IMR-90 (cell line): ENCODE data around the gene HBZ. TPM values are rescaled to one million over a fixed set of nuclear protein-coding genes. Genes with fewer than 3 reads are reported as not detected.

Source experiments
- ATAC-seq: fragments of 200-7000 bp; cut with Tn5 transposase; 2 replicates; pipeline ENCODE4 v1.9.1; 2020; ENCODE audit warnings: low read depth, mild to moderate bottlenecking, moderate library complexity
- BruUV-seq: library from RNA; stranded (reverse); fragments of 400-500 nt; replicated peaks from 2 replicates; lab custom pipeline; 2021; lab: Mats Ljungman, UMichigan
- CTCF ChIA-PET: fragments of 300-600 bp; formaldehyde crosslinking; extraction: SDS; loops from one replicate; lab custom pipeline; 2021; ENCODE audit warnings: antibody characterized with exemption; lab: Yijun Ruan, JAX
- POLR2A ChIA-PET: fragments of 300-600 bp; sonication (Branson Sonifier 250); formaldehyde crosslinking; loops from one replicate; lab custom pipeline; 2022; ENCODE audit warnings: antibody characterized with exemption; ENCODE audit not compliant: unreplicated experiment; lab: Charles Lee
- DNase-seq: peaks from one replicate; pipeline ENCODE4 v3.0.0; 2013
- H2AFZ ChIP-seq: replicated peaks from 2 replicates; pipeline ENCODE3; 2013; ENCODE audit warnings: low read length, mild to moderate bottlenecking; ENCODE audit not compliant: poor library complexity
- H2AK5ac ChIP-seq: 2 replicates; pipeline ENCODE4 v1.6.1; 2013; ENCODE audit warnings: low read depth, low read length, inconsistent platforms
- H2AK9ac ChIP-seq: replicated peaks from 2 replicates; pipeline ENCODE3; 2013; ENCODE audit warnings: mild to moderate bottlenecking, low read depth, low read length, moderate library complexity; ENCODE audit not compliant: poor library complexity
- H2BK120ac ChIP-seq: 2 replicates; pipeline ENCODE4 v1.6.1; 2013; ENCODE audit warnings: low read depth, low read length, inconsistent platforms
- H2BK15ac ChIP-seq: 3 replicates; pipeline ENCODE4 v1.6.1; 2013; ENCODE audit warnings: low read depth, low read length, inconsistent platforms
- H2BK20ac ChIP-seq: 2 replicates; pipeline ENCODE4 v1.6.1; 2013; ENCODE audit warnings: low read depth, mild to moderate bottlenecking, inconsistent platforms, low read length, moderate library complexity
- H2BK5ac ChIP-seq: 2 replicates; pipeline ENCODE4 v1.6.1; 2013; ENCODE audit warnings: mild to moderate bottlenecking, low read depth, low read length, inconsistent platforms; ENCODE audit not compliant: poor library complexity, severe bottlenecking
- H3K14ac ChIP-seq: replicated peaks from 2 replicates; pipeline ENCODE4 v1.6.1; 2013; ENCODE audit warnings: low read depth, low read length, inconsistent platforms
- H3K18ac ChIP-seq: 2 replicates; pipeline ENCODE4 v1.6.1; 2013; ENCODE audit warnings: low read depth, low read length, control low read depth
- H3K23ac ChIP-seq: 2 replicates; pipeline ENCODE4 v1.6.1; 2013; ENCODE audit warnings: low read depth, low read length, inconsistent platforms
- H3K27ac ChIP-seq: 2 replicates; pipeline ENCODE4 v1.5.1; 2013; ENCODE audit warnings: mild to moderate bottlenecking, control low read depth, low read length; ENCODE audit not compliant: insufficient read depth
- H3K27me3 ChIP-seq: 2 replicates; pipeline ENCODE4 v1.6.1; 2013; ENCODE audit warnings: low read length; ENCODE audit not compliant: control insufficient read depth, insufficient read depth
- H3K36me3 ChIP-seq: 2 replicates; pipeline ENCODE4 v1.6.1; 2013; ENCODE audit warnings: low read length, mixed read lengths; ENCODE audit not compliant: control insufficient read depth, insufficient read depth
- H3K4ac ChIP-seq: 2 replicates; pipeline ENCODE4 v1.6.1; 2013; ENCODE audit warnings: low read depth, low read length, inconsistent platforms
- H3K4me1 ChIP-seq: 2 replicates; pipeline ENCODE4 v1.6.1; 2013; ENCODE audit warnings: low read length, mixed read lengths; ENCODE audit not compliant: control insufficient read depth, insufficient read depth
- H3K4me2 ChIP-seq: 2 replicates; pipeline ENCODE4 v1.6.1; 2013; ENCODE audit warnings: low read depth, mild to moderate bottlenecking, control low read depth, low read length, moderate library complexity
- H3K4me3 ChIP-seq: 2 replicates; pipeline ENCODE4 v1.5.1; 2013; ENCODE audit warnings: low read depth, mild to moderate bottlenecking, control low read depth, low read length, moderate library complexity; ENCODE audit not compliant: insufficient read depth
- H3K56ac ChIP-seq: 2 replicates; pipeline ENCODE4 v1.6.1; 2013; ENCODE audit warnings: low read length, inconsistent platforms; ENCODE audit not compliant: insufficient read depth; ENCODE audit errors: extremely low read depth
- H3K79me1 ChIP-seq, 2 experiments: 2 replicates each; pipeline ENCODE4 v1.6.1; 2013; ENCODE audit warnings: low read length in 2 of 2, inconsistent platforms in 1 of 2, low read depth in 1 of 2
- H3K9ac ChIP-seq: 2 replicates; pipeline ENCODE4 v1.6.1; 2013; ENCODE audit warnings: low read depth, low read length, control low read depth
- H3K9me1 ChIP-seq: 2 replicates; pipeline ENCODE4 v1.6.1; 2013; ENCODE audit warnings: low read length, inconsistent platforms; ENCODE audit not compliant: insufficient read depth
- H3K9me3 ChIP-seq: 2 replicates; pipeline ENCODE4 v1.6.1; 2013; ENCODE audit warnings: low read length; ENCODE audit not compliant: control insufficient read depth, insufficient read depth
- H4K20me1 ChIP-seq: 2 replicates; pipeline ENCODE4 v1.6.1; 2013; ENCODE audit warnings: low read length, inconsistent platforms; ENCODE audit not compliant: insufficient read depth
- H4K5ac ChIP-seq: 2 replicates; pipeline ENCODE4 v1.6.1; 2013; ENCODE audit warnings: mild to moderate bottlenecking, low read depth, low read length, control low read depth
- H4K8ac ChIP-seq, 2 experiments: 2 replicates each; pipeline ENCODE4 v1.6.1; 2013; ENCODE audit warnings: low read depth in 2 of 2, low read length in 2 of 2, control low read depth in 1 of 2, inconsistent platforms in 1 of 2
- H4K91ac ChIP-seq: 2 replicates; pipeline ENCODE4 v1.6.1; 2013; ENCODE audit warnings: low read depth, low read length, inconsistent platforms; ENCODE audit not compliant: insufficient read depth
- BHLHE40 ChIP-seq: fragments of 150-350 bp; IDR thresholded peaks from 2 replicates; pipeline ENCODE4 v1.6.1; 2016; ENCODE audit warnings: mild to moderate bottlenecking, low read depth, low read length
- CEBPB ChIP-seq: IDR thresholded peaks from 2 replicates; pipeline ENCODE4 v1.6.1; 2012; ENCODE audit warnings: low read depth, low read length, improper control_type of control experiment
- CHD1 ChIP-seq: IDR thresholded peaks from 2 replicates; pipeline ENCODE4 v1.6.1; 2012; ENCODE audit warnings: low read depth, low read length, improper control_type of control experiment
- FOS ChIP-seq: fragments of 150-350 bp; IDR thresholded peaks from 2 replicates; pipeline ENCODE4 v1.6.1; 2016; ENCODE audit warnings: low read depth, low read length
- MAFK ChIP-seq: IDR thresholded peaks from 2 replicates; pipeline ENCODE4 v1.6.1; 2012; ENCODE audit warnings: low read depth, low read length, improper control_type of control experiment
- MAZ ChIP-seq: IDR thresholded peaks from 2 replicates; pipeline ENCODE4 v1.6.1; 2012; ENCODE audit warnings: low read depth, mild to moderate bottlenecking, low read length, improper control_type of control experiment, moderate library complexity, borderline replicate concordance
- MXI1 ChIP-seq: IDR thresholded peaks from 2 replicates; pipeline ENCODE4 v1.6.1; 2012; ENCODE audit warnings: low read depth, mild to moderate bottlenecking, low read length, moderate library complexity, borderline replicate concordance
- NFE2L2 ChIP-seq: fragments of 150-350 bp; IDR thresholded peaks from 2 replicates; pipeline ENCODE4 v1.6.1; 2016; ENCODE audit warnings: low read depth, mild to moderate bottlenecking, low read length
- POLR2A ChIP-seq: IDR thresholded peaks from 2 replicates; pipeline ENCODE4 v1.6.1; 2012; ENCODE audit warnings: mild to moderate bottlenecking, low read depth, low read length
- RAD21 ChIP-seq: IDR thresholded peaks from 2 replicates; pipeline ENCODE4 v1.6.1; 2012; ENCODE audit warnings: low read length, improper control_type of control experiment
- RCOR1 ChIP-seq: IDR thresholded peaks from 2 replicates; pipeline ENCODE4 v1.6.1; 2012; ENCODE audit warnings: mild to moderate bottlenecking, low read length, improper control_type of control experiment; ENCODE audit not compliant: insufficient replicate concordance
- RFX5 ChIP-seq: IDR thresholded peaks from 2 replicates; pipeline ENCODE4 v1.8.0; 2012; ENCODE audit warnings: low read depth, mild to moderate bottlenecking, low read length, moderate library complexity
- SMC3 ChIP-seq: fragments of 150-350 bp; IDR thresholded peaks from 2 replicates; pipeline ENCODE4 v1.6.1; 2016; ENCODE audit warnings: low read depth, mild to moderate bottlenecking, antibody characterized with exemption, low read length, moderate library complexity
- WGBS, 2 experiments: methylation state at CpG; one replicate each; pipeline versions ENCODE4 v1.1.5 to v1.1.7; 2013; ENCODE audit warnings: missing lambda C conversion rate in 2 of 2; ENCODE audit not compliant: insufficient read length in 1 of 2; ENCODE audit errors: extremely low coverage in 2 of 2; 5-methylcytosine and 5-hydroxymethylcytosine counted together
- dilution Hi-C: fragments of 300-500 bp; cut with HindIII; formaldehyde crosslinking; loops from one replicate; pipeline ENCODE4 v1.14.3; 2018; ENCODE audit warnings: low sequenced_read_pairs; ENCODE audit not compliant: unreplicated experiment
- in situ Hi-C: fragments of 300-500 bp; cut with MboI; formaldehyde crosslinking; loops from 3 replicates; pipeline ENCODE4 v1.14.3; 2019; ENCODE audit warnings: low sequenced_read_pairs, inconsistent platforms, mixed read lengths
- intact Hi-C: fragments of 100-400 bp; cut with micrococcal nuclease; formaldehyde crosslinking; loops from 2 replicates; pipeline ENCODE4 v1.10.0; 2022
- polyA plus RNA-seq, 3 experiments: library from polyadenylated mRNA; depleted of rRNA; stranded (reverse); fragments of >200 nt; gene quantifications; 2 replicates each; pipeline ENCODE4 v1.2.3, GENCODE V29; 2012; ENCODE audit warnings: low replicate concordance in 1 of 3
- total RNA-seq: library from RNA; depleted of rRNA; stranded (reverse); fragments of >200 nt; gene quantifications from 2 replicates; pipeline ENCODE4 v1.2.3, GENCODE V29; 2012
- TF ChIP-seq, protein P1 (sequence below): fragments of 150-350 bp; IDR thresholded peaks from 2 replicates; pipeline ENCODE4 v1.6.1; 2017; ENCODE audit warnings: mild to moderate bottlenecking, antibody characterized with exemption, low read length, low read depth
- TF ChIP-seq, protein P2 (sequence below): conservative IDR thresholded peaks from 2 replicates; pipeline ENCODE4 v1.5.1; 2012; ENCODE audit warnings: mild to moderate bottlenecking, low read depth, low read length, improper control_type of control experiment
- TF ChIP-seq, protein P3 (sequence below): fragments of 150-350 bp; IDR thresholded peaks from 2 replicates; pipeline ENCODE4 v1.6.1; 2016; ENCODE audit warnings: low read depth, mild to moderate bottlenecking, low read length, moderate library complexity, borderline replicate concordance

The HBZ gene
- total and polyA plus RNA-seq, 2 of the 4 experiments (the other 2 are of a cell fraction): not detected

DNA sequence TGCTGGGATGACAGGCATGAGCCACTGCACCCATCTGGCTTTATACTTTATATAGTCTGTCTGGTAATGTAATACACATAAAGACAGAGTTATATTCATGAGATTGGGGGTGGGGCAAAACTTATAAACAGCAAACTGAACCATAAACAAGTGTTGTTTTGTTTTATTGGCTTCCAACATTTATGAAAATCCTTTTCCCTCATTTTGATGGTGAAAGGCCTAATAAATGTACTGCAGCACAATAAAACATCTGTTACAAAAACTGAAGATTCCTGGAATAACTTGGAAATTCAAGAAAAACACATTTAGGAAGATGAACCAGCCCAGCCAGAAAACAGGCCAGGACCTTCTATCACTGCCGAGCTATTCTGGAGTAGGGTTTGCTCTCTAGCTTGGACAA, 30.1 kb upstream of the HBZ start:
- Histone ChIP-seq H3K4ac (no peak overlapping the region), H2AK9ac (no peak overlapping the region), H3K18ac (no peak overlapping the region), H3K36me3 (peaks cover 15% of the 10 kb centered on the region), H2AK5ac (no peak overlapping the region), H3K9ac (no peak overlapping the region), H3K14ac (no peak overlapping the region), H3K79me1 (peaks cover 16 to 47% of the 10 kb centered on the region in 2 experiments; a peak in 3 of 4 replicates), H3K4me2 (no peak overlapping the region), H2BK15ac (no peak overlapping the region), H3K27me3 (no peaks in the 10 kb centered on the region), H2BK20ac (no peak overlapping the region), H3K23ac (no peak overlapping the region), H4K8ac (no peak overlapping the region), H2AFZ (no peak overlapping the region), H3K9me1 (peaks cover 3% of the 10 kb centered on the region; the same call in 1 of the 2 replicates), H4K20me1 (peaks cover 27% of the 10 kb centered on the region), H2BK5ac (no peak overlapping the region), H3K27ac (no peak overlapping the region; the same call in 1 of the 2 replicates), H4K5ac (no peak overlapping the region), H3K56ac (no peak overlapping the region), H3K9me3 (no peaks in the 10 kb centered on the region), H3K4me3 (no peak overlapping the region), H4K91ac (no peak overlapping the region), H3K4me1 (peaks cover 5% of the 10 kb centered on the region; the same call in 1 of the 2 replicates), H2BK120ac (no peak overlapping the region)
- in situ Hi-C loops (no loop called here), intact Hi-C loops (no loop called here), dilution Hi-C loops (no loop called here)
- WGBS, 2 experiments: no CpG with 5 or more reads among the region's 1 CpG
- ChIA-PET CTCF (no interaction called here), POLR2A (no interaction called here)
- TF ChIP-seq MXI1: no peak
- TF ChIP-seq FOS: no peak
- TF ChIP-seq BHLHE40: no peak
- TF ChIP-seq SMC3: no peak
- no peak for TF ChIP-seq CHD1
- TF ChIP-seq, protein P1, sequence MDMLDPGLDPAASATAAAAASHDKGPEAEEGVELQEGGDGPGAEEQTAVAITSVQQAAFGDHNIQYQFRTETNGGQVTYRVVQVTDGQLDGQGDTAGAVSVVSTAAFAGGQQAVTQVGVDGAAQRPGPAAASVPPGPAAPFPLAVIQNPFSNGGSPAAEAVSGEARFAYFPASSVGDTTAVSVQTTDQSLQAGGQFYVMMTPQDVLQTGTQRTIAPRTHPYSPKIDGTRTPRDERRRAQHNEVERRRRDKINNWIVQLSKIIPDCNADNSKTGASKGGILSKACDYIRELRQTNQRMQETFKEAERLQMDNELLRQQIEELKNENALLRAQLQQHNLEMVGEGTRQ: no peak
- no peak for TF ChIP-seq RFX5
- TF ChIP-seq RAD21: no peak
- no peak for TF ChIP-seq MAFK
- no peak for TF ChIP-seq CEBPB
- no peak for TF ChIP-seq POLR2A
- TF ChIP-seq NFE2L2: no peak
- TF ChIP-seq, protein P2, sequence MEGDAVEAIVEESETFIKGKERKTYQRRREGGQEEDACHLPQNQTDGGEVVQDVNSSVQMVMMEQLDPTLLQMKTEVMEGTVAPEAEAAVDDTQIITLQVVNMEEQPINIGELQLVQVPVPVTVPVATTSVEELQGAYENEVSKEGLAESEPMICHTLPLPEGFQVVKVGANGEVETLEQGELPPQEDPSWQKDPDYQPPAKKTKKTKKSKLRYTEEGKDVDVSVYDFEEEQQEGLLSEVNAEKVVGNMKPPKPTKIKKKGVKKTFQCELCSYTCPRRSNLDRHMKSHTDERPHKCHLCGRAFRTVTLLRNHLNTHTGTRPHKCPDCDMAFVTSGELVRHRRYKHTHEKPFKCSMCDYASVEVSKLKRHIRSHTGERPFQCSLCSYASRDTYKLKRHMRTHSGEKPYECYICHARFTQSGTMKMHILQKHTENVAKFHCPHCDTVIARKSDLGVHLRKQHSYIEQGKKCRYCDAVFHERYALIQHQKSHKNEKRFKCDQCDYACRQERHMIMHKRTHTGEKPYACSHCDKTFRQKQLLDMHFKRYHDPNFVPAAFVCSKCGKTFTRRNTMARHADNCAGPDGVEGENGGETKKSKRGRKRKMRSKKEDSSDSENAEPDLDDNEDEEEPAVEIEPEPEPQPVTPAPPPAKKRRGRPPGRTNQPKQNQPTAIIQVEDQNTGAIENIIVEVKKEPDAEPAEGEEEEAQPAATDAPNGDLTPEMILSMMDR: no peak
- TF ChIP-seq, protein P3, sequence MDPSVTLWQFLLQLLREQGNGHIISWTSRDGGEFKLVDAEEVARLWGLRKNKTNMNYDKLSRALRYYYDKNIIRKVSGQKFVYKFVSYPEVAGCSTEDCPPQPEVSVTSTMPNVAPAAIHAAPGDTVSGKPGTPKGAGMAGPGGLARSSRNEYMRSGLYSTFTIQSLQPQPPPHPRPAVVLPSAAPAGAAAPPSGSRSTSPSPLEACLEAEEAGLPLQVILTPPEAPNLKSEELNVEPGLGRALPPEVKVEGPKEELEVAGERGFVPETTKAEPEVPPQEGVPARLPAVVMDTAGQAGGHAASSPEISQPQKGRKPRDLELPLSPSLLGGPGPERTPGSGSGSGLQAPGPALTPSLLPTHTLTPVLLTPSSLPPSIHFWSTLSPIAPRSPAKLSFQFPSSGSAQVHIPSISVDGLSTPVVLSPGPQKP: no peak
- TF ChIP-seq RCOR1: no peak
- no peak for TF ChIP-seq MAZ
- BruUV-seq: no TSS peak
- ATAC-seq (no peak), DNase-seq (no peak)
